HG02885 (cell line): ENCODE data around the gene ST6GALNAC2.
"Not testable (repeated sequence)": the region's sequence is repeated elsewhere in the genome, so short reads cannot be mapped to it uniquely, and the experiment has no call there.

ENCODE experiments used
- ATAC-seq: cut with Tn5 transposase; IDR thresholded peaks from one replicate; pipeline ENCODE4 v1.9.1; 2021; ENCODE audit warnings: mild to moderate bottlenecking; ENCODE audit not compliant: unreplicated experiment, poor library complexity

Gene ST6GALNAC2

GRCh38 chr17:76572201-76572910 lies 13.3 kb downstream of the ST6GALNAC2 start:
- ATAC-seq = no peak

GRCh38 chr17:76570877-76571471 lies 14.7 kb downstream of the ST6GALNAC2 start:
- no peak for ATAC-seq

- ATAC-seq = no peak
Observed at GRCh38 chr17:76570457-76570856, 15.2 kb downstream of the ST6GALNAC2 start.

GRCh38 chr17:76569607-76570279 lies 15.9 kb downstream of the ST6GALNAC2 start:
- ATAC-seq = no peak

GRCh38 chr17:76568811-76569221 lies 16.8 kb downstream of the ST6GALNAC2 start:
- ATAC-seq = no peak

- ATAC-seq = no peak
Observed at GRCh38 chr17:76567634-76568432, 17.8 kb downstream of the ST6GALNAC2 start.

GRCh38 chr17:76566988-76567431 lies 18.6 kb downstream of the ST6GALNAC2 start:
- no peak for ATAC-seq

GRCh38 chr17:76566613-76566943 lies 19.1 kb downstream of the ST6GALNAC2 start:
- ATAC-seq = no peak

- no peak for ATAC-seq
Observed at GRCh38 chr17:76565728-76566612, 19.7 kb downstream of the ST6GALNAC2 start.

GRCh38 chr17:76564991-76565727 lies 20.5 kb downstream of the ST6GALNAC2 start:
- not testable (repeated sequence) for ATAC-seq

GRCh38 chr17:76563359-76563758 lies 22.3 kb downstream of the ST6GALNAC2 start:
- ATAC-seq = not testable (repeated sequence)

- ATAC-seq = no peak
Observed at GRCh38 chr17:76562734-76563148, 22.9 kb downstream of the ST6GALNAC2 start.

GRCh38 chr17:76561799-76562268 lies 23.8 kb downstream of the ST6GALNAC2 start:
- ATAC-seq = no peak

- no peak for ATAC-seq
Observed at GRCh38 chr17:76561332-76561731, 24.3 kb downstream of the ST6GALNAC2 start.

GRCh38 chr17:76560877-76561221 lies 24.8 kb downstream of the ST6GALNAC2 start:
- no peak for ATAC-seq

- ATAC-seq = no peak
Observed at GRCh38 chr17:76560036-76560876, 25.4 kb downstream of the ST6GALNAC2 start.

- not testable (repeated sequence) for ATAC-seq
Observed at GRCh38 chr17:76559460-76559859, 26.2 kb downstream of the ST6GALNAC2 start.
